Epithelial cell of esophagus (primary cell): ENCODE data around the gene ZDHHC16.

Experiments used
- DNase-seq: peaks from one replicate; pipeline ENCODE4 v3.0.0; 2010; ENCODE audit warnings: low read depth
- H3K4me3 ChIP-seq: 2 replicates; pipeline ENCODE4 v1.5.1; 2011; ENCODE audit warnings: mild to moderate bottlenecking, low read length, control low read depth
- TF ChIP-seq, protein P1 (sequence below): IDR thresholded peaks from 2 replicates; pipeline ENCODE4 v1.5.1; 2011; ENCODE audit warnings: low read depth, mild to moderate bottlenecking, low read length, control low read depth, inconsistent platforms; ENCODE audit not compliant: insufficient read depth; ENCODE audit errors: missing control alignments

Gene ZDHHC16

GRCh38 chr10:97506199-97506991 lies 60.4 kb downstream of the ZDHHC16 start:
- no peak for DNase-seq
- H3K4me3 ChIP-seq, result no peak overlapping the region
- TF ChIP-seq, protein P1, sequence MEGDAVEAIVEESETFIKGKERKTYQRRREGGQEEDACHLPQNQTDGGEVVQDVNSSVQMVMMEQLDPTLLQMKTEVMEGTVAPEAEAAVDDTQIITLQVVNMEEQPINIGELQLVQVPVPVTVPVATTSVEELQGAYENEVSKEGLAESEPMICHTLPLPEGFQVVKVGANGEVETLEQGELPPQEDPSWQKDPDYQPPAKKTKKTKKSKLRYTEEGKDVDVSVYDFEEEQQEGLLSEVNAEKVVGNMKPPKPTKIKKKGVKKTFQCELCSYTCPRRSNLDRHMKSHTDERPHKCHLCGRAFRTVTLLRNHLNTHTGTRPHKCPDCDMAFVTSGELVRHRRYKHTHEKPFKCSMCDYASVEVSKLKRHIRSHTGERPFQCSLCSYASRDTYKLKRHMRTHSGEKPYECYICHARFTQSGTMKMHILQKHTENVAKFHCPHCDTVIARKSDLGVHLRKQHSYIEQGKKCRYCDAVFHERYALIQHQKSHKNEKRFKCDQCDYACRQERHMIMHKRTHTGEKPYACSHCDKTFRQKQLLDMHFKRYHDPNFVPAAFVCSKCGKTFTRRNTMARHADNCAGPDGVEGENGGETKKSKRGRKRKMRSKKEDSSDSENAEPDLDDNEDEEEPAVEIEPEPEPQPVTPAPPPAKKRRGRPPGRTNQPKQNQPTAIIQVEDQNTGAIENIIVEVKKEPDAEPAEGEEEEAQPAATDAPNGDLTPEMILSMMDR, result no peak
